ENCODE measurements around the gene NAXE. TPM values are rescaled to one million over a fixed set of nuclear protein-coding genes. Genes with fewer than 3 reads are reported as not detected.
"Not testable (repeated sequence)": the region's sequence is repeated elsewhere in the genome, so short reads cannot be mapped to it uniquely, and the experiment has no call there.

Gene NAXE
- total RNA-seq, 1 experiment from 2014 or later = 261 TPM

GRCh38 chr1:156601892-156602291, 10.3 kb downstream of the NAXE start:
- no peaks in the 10 kb centered on the region for H3K9me3 ChIP-seq (ENCODE audit: low read length)
- peak overlapping the region; percentile 99 for H2AFZ ChIP-seq (ENCODE audit: low read length)
- H3K27ac ChIP-seq (ENCODE audit: low read length) = peak overlapping the region; percentile 53
- CTCF ChIA-PET = no interaction called here
- no peaks in the 10 kb centered on the region for H4K20me1 ChIP-seq (ENCODE audit: low read length)
- H3K4me2 ChIP-seq (ENCODE audit: low read length) = peak overlapping the region; percentile 93
- BruUV-seq (replicated peaks) = TSS peak; percentile 68
- H3K9me2 ChIP-seq (replicated peaks; ENCODE audit: low read length) = no peaks in the 10 kb centered on the region
- no peak for TF ChIP-seq CTCF (conservative IDR thresholded peaks at IDR 0.05; ENCODE audit: low read depth, low read length)
- TF ChIP-seq EZH2phosphoT487 (IDR thresholded peaks at IDR 0.05; ENCODE audit: borderline replicate concordance, low read length) = no peak
- TF ChIP-seq EZH2 (IDR thresholded peaks at IDR 0.05; ENCODE audit: low read length, unreplicated experiment) = no peak
- peaks cover 20% of the 10 kb centered on the region for H3K4me1 ChIP-seq (ENCODE audit: insufficient read depth, low read length)
- H3K9ac ChIP-seq (ENCODE audit: low read length) = peak overlapping the region; percentile 92
- no peaks in the 10 kb centered on the region for H3F3A ChIP-seq (ENCODE audit: low read length, unreplicated experiment)
- H3K27me3 ChIP-seq (ENCODE audit: low read length) = no peaks in the 10 kb centered on the region
- peaks cover 25% of the 10 kb centered on the region for H3K36me3 ChIP-seq (ENCODE audit: low read depth, low read length)
- no peak for DNase-seq
- peak overlapping the region; percentile 94 for H3K4me3 ChIP-seq (ENCODE audit: low read length)
- POLR2A ChIA-PET (ENCODE audit: unreplicated experiment) = interaction anchor here (0.5 to 0.6 kb wide), 3 partner anchors 50 to 101 kb away, joined by 3 to 19 read pairs (median 4); partner anchors contain the start of gene MEF2D
- no peak for ATAC-seq
- H3K79me2 ChIP-seq (ENCODE audit: low read length) = peaks cover 43% of the 10 kb centered on the region
- intact Hi-C loops (cut with micrococcal nuclease) = no loop called here

- peaks cover 18% of the 10 kb centered on the region for H3K36me3 ChIP-seq (ENCODE audit: low read depth, low read length)
- peaks cover 20% of the 10 kb centered on the region for H3K4me1 ChIP-seq (ENCODE audit: insufficient read depth, low read length)
Observed at GRCh38 chr1:156602557-156602993, 11.0 kb downstream of the NAXE start.

GRCh38 chr1:156607344-156607743, 15.8 kb downstream of the NAXE start:
- H3K9me3 ChIP-seq (ENCODE audit: low read length); CTCF ChIA-PET; H3K4me1 ChIP-seq (ENCODE audit: insufficient read depth, low read length); H3K4me2 ChIP-seq (ENCODE audit: low read length); H3K9me2 ChIP-seq (replicated peaks; ENCODE audit: low read length); H3K9ac ChIP-seq (ENCODE audit: low read length); H3K36me3 ChIP-seq (ENCODE audit: low read depth, low read length); H2AFZ ChIP-seq (ENCODE audit: low read length); H3K79me2 ChIP-seq (ENCODE audit: low read length); intact Hi-C loops (cut with micrococcal nuclease); BruUV-seq (replicated peaks); H3K27me3 ChIP-seq (ENCODE audit: low read length); H3K27ac ChIP-seq (ENCODE audit: low read length); POLR2A ChIA-PET (ENCODE audit: unreplicated experiment); ATAC-seq; H3F3A ChIP-seq (ENCODE audit: low read length, unreplicated experiment); H4K20me1 ChIP-seq (ENCODE audit: low read length); DNase-seq; H3K4me3 ChIP-seq (ENCODE audit: low read length): not testable (repeated sequence)

More at GRCh38 chr1:156602557-156602993, 11.0 kb downstream of the NAXE start:
- H3K9ac ChIP-seq (ENCODE audit: low read length) = no peak overlapping the region
- POLR2A ChIA-PET (ENCODE audit: unreplicated experiment) = no interaction called here
- H3K9me2 ChIP-seq (replicated peaks; ENCODE audit: low read length) = no peaks in the 10 kb centered on the region
- H3K9me3 ChIP-seq (ENCODE audit: low read length) = no peaks in the 10 kb centered on the region
- H3K27ac ChIP-seq (ENCODE audit: low read length) = no peak overlapping the region
- no peak overlapping the region for H3K4me3 ChIP-seq (ENCODE audit: low read length)
- TF ChIP-seq EZH2 (IDR thresholded peaks at IDR 0.05; ENCODE audit: low read length, unreplicated experiment) (no peak), EZH2phosphoT487 (IDR thresholded peaks at IDR 0.05; ENCODE audit: borderline replicate concordance, low read length) (no peak), CTCF (conservative IDR thresholded peaks at IDR 0.05; ENCODE audit: low read depth, low read length) (peak; percentile 70)
- no peak overlapping the region for H3K4me2 ChIP-seq (ENCODE audit: low read length)
- BruUV-seq (replicated peaks) = no TSS peak
- CTCF ChIA-PET = no interaction called here
- no peaks in the 10 kb centered on the region for H3K27me3 ChIP-seq (ENCODE audit: low read length)
- DNase-seq = peak; percentile 33
- H4K20me1 ChIP-seq (ENCODE audit: low read length) = no peaks in the 10 kb centered on the region
- no peaks in the 10 kb centered on the region for H3F3A ChIP-seq (ENCODE audit: low read length, unreplicated experiment)
- H2AFZ ChIP-seq (ENCODE audit: low read length) = no peak overlapping the region
- peaks cover 43% of the 10 kb centered on the region for H3K79me2 ChIP-seq (ENCODE audit: low read length)
- no peak for ATAC-seq
- intact Hi-C loops (cut with micrococcal nuclease) = no loop called here

Data from PC-3 (cell line).